A549 (cell line): Measurements from ENCODE around the gene VDAC1.

Experiments
- CHD2 ChIP-seq: fragments of 150-350 bp; IDR thresholded peaks from 2 replicates; pipeline ENCODE4 v1.6.1; 2014; ENCODE audit warnings: low read length; ENCODE audit not compliant: partially characterized antibody
- CHD4 ChIP-seq: fragments of 200-600 bp; sonication (generic); IDR thresholded peaks from 2 replicates; pipeline ENCODE4 v1.6.1; 2016; ENCODE audit warnings: antibody characterized with exemption, mild to moderate bottlenecking, borderline replicate concordance
- JUN ChIP-seq, 2 experiments: fragments of >200 bp; sonication (Bioruptor Twin); formaldehyde crosslinking; IDR thresholded peaks; 2 replicates in 1 of 2; 3 replicates in 1 of 2; pipeline ENCODE4 v1.6.1; 2016 to 2017
- KDM5A ChIP-seq: fragments of 200-600 bp; sonication (generic); IDR thresholded peaks from 2 replicates; pipeline ENCODE4 v1.6.1; 2016; ENCODE audit warnings: antibody characterized with exemption, mild to moderate bottlenecking
- NR3C1 ChIP-seq: fragments of >200 bp; sonication (Bioruptor Twin); formaldehyde crosslinking; IDR thresholded peaks from 3 replicates; pipeline ENCODE4 v1.6.1; 2017
- POLR2A ChIP-seq: IDR thresholded peaks from 2 replicates; pipeline ENCODE4 v1.6.1; 2012; ENCODE audit warnings: mild to moderate bottlenecking, low read length
- RCOR1 ChIP-seq: fragments of 150-350 bp; IDR thresholded peaks from 2 replicates; pipeline ENCODE4 v1.6.1; 2014; ENCODE audit warnings: antibody characterized with exemption, low read length, low read depth
- SREBF2 ChIP-seq: fragments of 450-650 bp; IDR thresholded peaks from 2 replicates; pipeline ENCODE4 v1.6.1; 2014; ENCODE audit warnings: mild to moderate bottlenecking, moderate library complexity
- TF ChIP-seq, protein P1 (sequence below): fragments of >200 bp; sonication (Bioruptor Twin); formaldehyde crosslinking; IDR thresholded peaks from 3 replicates; pipeline ENCODE4 v1.5.1; 2016
- TF ChIP-seq, protein P2 (sequence below): fragments of 450-650 bp; IDR thresholded peaks from 2 replicates; pipeline ENCODE4 v1.6.1; 2014; ENCODE audit warnings: antibody characterized with exemption

DNA sequence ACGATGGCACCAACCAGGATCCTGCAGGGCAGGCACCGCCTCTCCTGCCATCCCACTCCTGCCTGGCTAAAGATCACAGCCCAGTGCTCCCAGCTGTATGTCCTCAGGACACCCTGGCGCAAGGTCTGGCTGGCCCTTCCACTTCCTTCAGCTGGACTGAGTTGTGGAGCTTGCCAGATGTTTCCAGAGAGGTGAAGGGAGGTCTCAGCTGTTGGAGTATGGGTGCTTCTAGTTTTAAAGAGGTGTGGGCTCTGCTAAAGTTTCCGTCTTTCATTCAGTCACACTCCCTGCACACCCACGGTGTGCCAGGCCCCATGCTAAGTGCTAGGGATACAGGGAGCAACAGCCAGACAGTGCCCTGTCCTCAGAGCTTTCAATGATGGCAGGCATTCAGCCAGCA lies 70.5 kb downstream of the VDAC1 start:
- TF ChIP-seq, protein P1, sequence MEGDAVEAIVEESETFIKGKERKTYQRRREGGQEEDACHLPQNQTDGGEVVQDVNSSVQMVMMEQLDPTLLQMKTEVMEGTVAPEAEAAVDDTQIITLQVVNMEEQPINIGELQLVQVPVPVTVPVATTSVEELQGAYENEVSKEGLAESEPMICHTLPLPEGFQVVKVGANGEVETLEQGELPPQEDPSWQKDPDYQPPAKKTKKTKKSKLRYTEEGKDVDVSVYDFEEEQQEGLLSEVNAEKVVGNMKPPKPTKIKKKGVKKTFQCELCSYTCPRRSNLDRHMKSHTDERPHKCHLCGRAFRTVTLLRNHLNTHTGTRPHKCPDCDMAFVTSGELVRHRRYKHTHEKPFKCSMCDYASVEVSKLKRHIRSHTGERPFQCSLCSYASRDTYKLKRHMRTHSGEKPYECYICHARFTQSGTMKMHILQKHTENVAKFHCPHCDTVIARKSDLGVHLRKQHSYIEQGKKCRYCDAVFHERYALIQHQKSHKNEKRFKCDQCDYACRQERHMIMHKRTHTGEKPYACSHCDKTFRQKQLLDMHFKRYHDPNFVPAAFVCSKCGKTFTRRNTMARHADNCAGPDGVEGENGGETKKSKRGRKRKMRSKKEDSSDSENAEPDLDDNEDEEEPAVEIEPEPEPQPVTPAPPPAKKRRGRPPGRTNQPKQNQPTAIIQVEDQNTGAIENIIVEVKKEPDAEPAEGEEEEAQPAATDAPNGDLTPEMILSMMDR, result no peak
- TF ChIP-seq JUN (IDR thresholded peaks at IDR 0.05), result no peak
- TF ChIP-seq, protein P2, sequence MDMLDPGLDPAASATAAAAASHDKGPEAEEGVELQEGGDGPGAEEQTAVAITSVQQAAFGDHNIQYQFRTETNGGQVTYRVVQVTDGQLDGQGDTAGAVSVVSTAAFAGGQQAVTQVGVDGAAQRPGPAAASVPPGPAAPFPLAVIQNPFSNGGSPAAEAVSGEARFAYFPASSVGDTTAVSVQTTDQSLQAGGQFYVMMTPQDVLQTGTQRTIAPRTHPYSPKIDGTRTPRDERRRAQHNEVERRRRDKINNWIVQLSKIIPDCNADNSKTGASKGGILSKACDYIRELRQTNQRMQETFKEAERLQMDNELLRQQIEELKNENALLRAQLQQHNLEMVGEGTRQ, result no peak
- TF ChIP-seq CHD2, result no peak
- no peak for TF ChIP-seq RCOR1
- TF ChIP-seq POLR2A, result no peak
- TF ChIP-seq SREBF2, result no peak
- TF ChIP-seq CHD4, result no peak
- no peak for TF ChIP-seq KDM5A
- TF ChIP-seq NR3C1, result no peak
